ENCODE results near the gene SNRK.

SNRK gene

DNA sequence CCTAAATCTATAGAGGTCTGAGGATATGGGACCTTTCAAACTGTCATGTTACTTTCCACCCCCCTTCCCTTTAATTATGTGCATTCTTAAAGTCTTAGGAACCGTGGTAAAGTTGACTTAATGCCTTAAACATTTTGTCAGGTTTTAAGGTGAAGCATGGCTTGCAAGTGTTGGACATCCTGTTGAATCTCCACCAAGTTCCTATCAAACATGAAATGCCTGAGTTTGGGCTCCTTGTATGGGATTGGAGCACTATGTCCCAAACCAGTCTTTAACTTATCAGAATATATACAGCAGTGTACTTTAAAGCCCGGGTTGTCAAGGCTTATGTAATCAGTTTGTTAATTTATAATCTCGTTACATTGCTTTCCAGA, 1.1 kb downstream of the SNRK start:
- H2AFZ ChIP-seq (ENCODE audit: low read depth): no peak overlapping the region
- H3K27ac ChIP-seq: no peak overlapping the region
- TF ChIP-seq, protein P1, sequence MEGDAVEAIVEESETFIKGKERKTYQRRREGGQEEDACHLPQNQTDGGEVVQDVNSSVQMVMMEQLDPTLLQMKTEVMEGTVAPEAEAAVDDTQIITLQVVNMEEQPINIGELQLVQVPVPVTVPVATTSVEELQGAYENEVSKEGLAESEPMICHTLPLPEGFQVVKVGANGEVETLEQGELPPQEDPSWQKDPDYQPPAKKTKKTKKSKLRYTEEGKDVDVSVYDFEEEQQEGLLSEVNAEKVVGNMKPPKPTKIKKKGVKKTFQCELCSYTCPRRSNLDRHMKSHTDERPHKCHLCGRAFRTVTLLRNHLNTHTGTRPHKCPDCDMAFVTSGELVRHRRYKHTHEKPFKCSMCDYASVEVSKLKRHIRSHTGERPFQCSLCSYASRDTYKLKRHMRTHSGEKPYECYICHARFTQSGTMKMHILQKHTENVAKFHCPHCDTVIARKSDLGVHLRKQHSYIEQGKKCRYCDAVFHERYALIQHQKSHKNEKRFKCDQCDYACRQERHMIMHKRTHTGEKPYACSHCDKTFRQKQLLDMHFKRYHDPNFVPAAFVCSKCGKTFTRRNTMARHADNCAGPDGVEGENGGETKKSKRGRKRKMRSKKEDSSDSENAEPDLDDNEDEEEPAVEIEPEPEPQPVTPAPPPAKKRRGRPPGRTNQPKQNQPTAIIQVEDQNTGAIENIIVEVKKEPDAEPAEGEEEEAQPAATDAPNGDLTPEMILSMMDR (conservative IDR thresholded peaks at IDR 0.05; ENCODE audit: low read depth, low read length): no peak
- H3K36me3 ChIP-seq (ENCODE audit: insufficient read depth): no peaks in the 10 kb centered on the region
- H3K27me3 ChIP-seq (ENCODE audit: insufficient read depth, low read depth): no peaks in the 10 kb centered on the region
- H3K4me1 ChIP-seq (ENCODE audit: low read depth, poor library complexity, severe bottlenecking): peaks cover 14% of the 10 kb centered on the region
- peaks cover 21% of the 10 kb centered on the region; the same call in 1 of the 2 replicates for H3K79me2 ChIP-seq (ENCODE audit: insufficient read depth, low read depth)
- H4K20me1 ChIP-seq (ENCODE audit: insufficient read depth): no peaks in the 10 kb centered on the region
- H3K4me3 ChIP-seq (IDR thresholded peaks at IDR 0.05; ENCODE audit: insufficient read depth, low read depth, low read length): no peak overlapping the region
- peak overlapping the region; percentile 76 for H3K4me2 ChIP-seq
- peak overlapping the region; percentile 35; the same call in 1 of the 2 replicates for H3K9ac ChIP-seq

DNA sequence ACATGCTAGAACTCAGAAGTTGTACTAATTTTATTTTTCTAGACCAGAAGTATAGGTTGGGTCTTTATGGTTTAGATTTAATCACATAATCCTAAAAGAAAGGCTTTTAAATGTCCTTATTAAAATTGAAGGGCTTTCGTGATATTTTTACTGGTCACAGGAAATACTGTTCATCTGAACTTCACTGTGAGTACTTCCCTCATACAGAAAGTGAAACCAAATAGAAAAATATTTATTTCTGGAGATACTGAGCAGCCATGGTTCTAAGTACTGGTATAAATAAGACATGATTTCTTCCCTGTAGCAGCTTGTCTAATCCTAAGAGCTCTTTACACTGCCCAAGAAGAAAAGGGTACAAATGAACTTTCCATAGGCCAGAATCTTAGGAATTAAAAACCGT, 2.0 kb downstream of the SNRK start:
- TF ChIP-seq, protein P1 (conservative IDR thresholded peaks at IDR 0.05; ENCODE audit: low read depth, low read length): no peak
- peaks cover 14% of the 10 kb centered on the region for H3K4me1 ChIP-seq (ENCODE audit: low read depth, poor library complexity, severe bottlenecking)
- no peak overlapping the region for H3K4me3 ChIP-seq (IDR thresholded peaks at IDR 0.05; ENCODE audit: insufficient read depth, low read depth, low read length)

DNA sequence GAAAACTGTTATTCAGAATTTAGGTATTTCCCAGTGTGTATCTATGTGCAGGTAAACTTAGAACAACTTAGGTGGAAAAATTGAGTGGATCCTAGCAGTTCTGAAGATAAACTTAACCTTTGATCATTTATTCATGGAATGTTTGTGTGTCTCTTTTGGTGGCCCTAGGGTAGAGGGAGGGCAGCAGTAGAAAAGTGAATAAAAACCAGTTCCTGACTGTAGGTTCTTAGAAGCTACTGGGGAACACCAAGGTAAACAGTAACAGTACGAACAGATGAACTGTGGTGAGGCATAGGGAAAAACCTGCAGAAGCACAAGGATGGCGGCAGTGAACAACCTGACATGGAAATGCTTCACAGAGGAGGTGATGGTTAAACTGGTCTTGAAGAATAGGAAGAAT, 2.5 kb downstream of the SNRK start:
- H4K20me1 ChIP-seq (ENCODE audit: insufficient read depth): no peaks in the 10 kb centered on the region
- no peak overlapping the region for H3K27ac ChIP-seq
- no peaks in the 10 kb centered on the region for H3K27me3 ChIP-seq (ENCODE audit: insufficient read depth, low read depth)
- TF ChIP-seq, protein P1 (conservative IDR thresholded peaks at IDR 0.05; ENCODE audit: low read depth, low read length): no peak
- peaks cover 14% of the 10 kb centered on the region for H3K4me1 ChIP-seq (ENCODE audit: low read depth, poor library complexity, severe bottlenecking)
- no peak overlapping the region; the same call in 1 of the 2 replicates for H3K9ac ChIP-seq
- no peak overlapping the region for H3K4me3 ChIP-seq (IDR thresholded peaks at IDR 0.05; ENCODE audit: insufficient read depth, low read depth, low read length)
- H3K79me2 ChIP-seq (ENCODE audit: insufficient read depth, low read depth): peaks cover 29% of the 10 kb centered on the region; the same call in 1 of the 2 replicates
- no peak overlapping the region for H2AFZ ChIP-seq (ENCODE audit: low read depth)
- peak overlapping the region; percentile 76 for H3K4me2 ChIP-seq
- no peaks in the 10 kb centered on the region for H3K36me3 ChIP-seq (ENCODE audit: insufficient read depth)

More for the DNA sequence above, 2.0 kb downstream of the SNRK start:
- no peaks in the 10 kb centered on the region for H3K36me3 ChIP-seq (ENCODE audit: insufficient read depth)
- H3K4me2 ChIP-seq: peak overlapping the region; percentile 76
- H3K27ac ChIP-seq: no peak overlapping the region
- H3K79me2 ChIP-seq (ENCODE audit: insufficient read depth, low read depth): peaks cover 29% of the 10 kb centered on the region; the same call in 1 of the 2 replicates
- no peaks in the 10 kb centered on the region for H3K27me3 ChIP-seq (ENCODE audit: insufficient read depth, low read depth)
- H3K9ac ChIP-seq: peak overlapping the region; percentile 10; the same call in 1 of the 2 replicates
- no peaks in the 10 kb centered on the region for H4K20me1 ChIP-seq (ENCODE audit: insufficient read depth)
- no peak overlapping the region for H2AFZ ChIP-seq (ENCODE audit: low read depth)

DNA sequence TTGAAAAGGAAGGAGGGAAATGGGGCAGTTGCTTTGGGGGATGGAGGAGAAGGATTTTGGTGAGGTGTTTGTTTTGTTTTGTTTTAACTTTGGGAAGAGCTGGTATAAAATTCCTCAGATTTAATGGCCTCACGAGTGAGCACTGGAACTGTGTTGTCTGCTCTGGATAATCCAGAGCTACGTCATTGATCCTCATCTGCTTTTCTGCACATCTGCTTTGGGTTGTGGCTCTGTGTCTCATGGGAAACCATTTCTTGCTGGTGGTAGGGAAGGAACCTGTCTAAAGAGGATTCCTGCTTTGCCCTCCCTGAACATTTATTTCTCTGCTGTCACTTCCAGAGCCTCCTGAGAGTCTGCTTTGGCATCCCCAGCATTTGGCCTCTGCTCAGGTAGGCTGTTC, 3.1 kb downstream of the SNRK start:
- Histone ChIP-seq H4K20me1 (ENCODE audit: insufficient read depth) (no peaks in the 10 kb centered on the region), H3K4me2 (no peak overlapping the region), H3K4me3 (IDR thresholded peaks at IDR 0.05; ENCODE audit: insufficient read depth, low read depth, low read length) (no peak overlapping the region), H3K27ac (no peak overlapping the region), H3K36me3 (ENCODE audit: insufficient read depth) (no peaks in the 10 kb centered on the region), H3K79me2 (ENCODE audit: insufficient read depth, low read depth) (peaks cover 29% of the 10 kb centered on the region; the same call in 1 of the 2 replicates), H3K27me3 (ENCODE audit: insufficient read depth, low read depth) (no peaks in the 10 kb centered on the region), H3K9ac (no peak overlapping the region), H2AFZ (ENCODE audit: low read depth) (no peak overlapping the region), H3K4me1 (ENCODE audit: low read depth, poor library complexity, severe bottlenecking) (peaks cover 14% of the 10 kb centered on the region)
- TF ChIP-seq, protein P1 (conservative IDR thresholded peaks at IDR 0.05; ENCODE audit: low read depth, low read length): no peak
